NCI-H345 treated with DMSO at 0.1 percent for 48 hours (cell line): ENCODE data around the gene KMT2B.
"Not testable (repeated sequence)": the region's sequence is repeated elsewhere in the genome, so short reads cannot be mapped to it uniquely, and the experiment has no call there.

Experiments
- DNase-seq: peaks from one replicate; lab custom pipeline; 2025; ENCODE audit not compliant: unreplicated experiment; lab: John Stamatoyannopoulos, UW

KMT2B gene

DNA sequence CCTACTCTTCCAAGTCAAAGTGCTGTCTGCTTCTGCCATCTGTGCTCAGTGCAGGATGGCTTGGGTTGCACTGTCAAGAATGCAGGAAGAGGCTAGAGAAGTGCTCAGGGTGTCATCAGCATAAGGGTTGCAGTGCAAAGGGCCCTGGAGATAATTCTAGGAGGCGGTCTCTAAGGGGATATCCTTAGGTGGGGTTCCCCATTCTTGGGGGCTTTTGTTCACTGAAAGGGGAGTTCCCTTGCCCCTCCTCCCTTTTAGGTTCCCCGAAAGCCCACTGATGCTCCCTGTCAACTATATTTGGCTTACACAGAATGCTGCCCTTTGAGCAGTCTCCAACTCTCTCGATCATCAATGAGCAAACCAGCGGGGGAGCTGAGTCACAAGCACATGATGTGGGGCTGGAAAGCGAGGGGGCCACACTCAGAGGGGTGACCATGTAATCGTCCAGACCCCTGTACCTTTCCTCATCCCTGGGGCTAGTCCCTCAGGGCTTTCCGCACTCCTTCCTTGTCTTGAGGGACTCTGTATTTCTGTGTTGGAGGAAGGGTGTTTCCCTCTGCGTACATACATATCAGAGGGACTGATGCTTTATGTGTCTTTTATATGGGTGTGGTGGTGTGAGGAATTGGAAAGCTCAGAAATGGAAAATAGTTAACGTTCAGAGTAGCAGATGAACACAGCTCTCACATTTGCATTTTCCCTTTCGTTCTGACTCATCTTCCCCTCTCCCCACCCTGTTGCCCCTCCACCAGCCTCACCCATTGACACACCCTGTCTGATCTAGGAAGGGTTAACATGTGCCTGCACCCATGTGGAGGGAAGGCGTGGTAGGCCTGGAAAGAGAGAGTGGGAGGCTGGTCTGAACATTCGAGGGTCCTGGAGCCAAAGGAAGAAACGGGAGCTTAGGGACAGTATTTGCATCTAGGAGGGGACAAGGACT lies 6.7 kb upstream of the KMT2B start:
- DNase-seq = no peak

DNA sequence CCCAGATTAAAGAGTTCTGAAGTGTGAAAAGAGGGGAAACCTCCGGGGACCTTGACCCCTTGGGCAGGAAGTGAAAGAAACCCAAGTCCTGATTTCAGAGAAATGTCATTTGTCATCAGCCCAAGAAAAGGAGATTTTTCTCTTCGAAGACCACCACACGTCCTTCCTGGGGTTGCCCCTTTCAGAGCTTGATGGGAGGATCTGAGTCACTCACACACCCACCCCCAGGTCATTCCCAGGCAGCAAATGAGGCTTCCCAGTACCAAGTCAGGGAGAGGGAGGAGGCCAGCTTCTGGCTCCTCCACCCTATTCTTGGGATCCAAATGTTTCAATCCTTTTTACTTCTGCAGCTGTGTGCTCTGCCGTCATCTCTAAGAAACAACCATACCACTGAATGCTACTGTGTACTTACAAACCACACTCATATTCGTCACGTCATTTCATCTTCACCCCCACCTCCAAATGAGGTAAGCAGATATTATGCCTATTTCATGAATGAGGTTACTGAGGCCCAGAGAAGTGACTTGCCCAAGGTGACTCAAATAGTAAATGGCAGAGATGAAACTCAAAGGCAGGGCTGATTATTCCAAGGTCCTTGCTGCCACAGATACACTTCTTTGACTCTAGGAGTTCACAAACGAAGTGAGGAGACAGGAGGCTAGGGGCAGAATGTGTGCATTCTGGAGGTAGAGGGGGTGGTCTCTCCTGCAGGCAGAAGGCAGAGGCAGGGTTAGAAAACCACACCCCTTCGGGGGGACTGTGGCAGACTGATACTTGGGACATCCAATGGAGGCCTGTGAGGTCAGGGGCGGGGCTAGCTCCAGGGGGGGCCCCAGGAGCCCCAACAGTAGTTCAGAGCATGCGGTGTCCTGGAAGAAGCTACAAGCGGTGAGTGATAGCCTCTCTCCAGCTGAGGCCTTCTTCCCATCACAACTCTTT lies 5.0 kb upstream of the KMT2B start:
- no peak for DNase-seq

DNA sequence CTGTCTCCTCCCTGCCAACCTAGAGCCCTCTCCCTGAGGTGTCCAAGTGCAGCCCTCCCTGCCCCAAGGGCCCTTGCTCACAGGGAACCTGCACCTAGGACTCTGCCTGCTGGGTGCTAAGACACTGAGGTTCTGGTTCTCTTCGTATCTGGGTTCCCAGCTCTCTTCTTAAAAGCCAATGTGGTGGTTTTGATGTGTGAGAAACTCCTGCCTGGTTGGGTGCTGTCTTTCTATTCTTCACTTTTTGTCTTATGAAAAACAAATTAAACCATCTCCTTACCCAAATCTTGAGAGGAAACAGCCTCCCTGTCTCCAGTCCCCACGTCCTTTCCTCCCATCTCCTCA lies 4.3 kb upstream of the KMT2B start:
- DNase-seq = no peak

DNA sequence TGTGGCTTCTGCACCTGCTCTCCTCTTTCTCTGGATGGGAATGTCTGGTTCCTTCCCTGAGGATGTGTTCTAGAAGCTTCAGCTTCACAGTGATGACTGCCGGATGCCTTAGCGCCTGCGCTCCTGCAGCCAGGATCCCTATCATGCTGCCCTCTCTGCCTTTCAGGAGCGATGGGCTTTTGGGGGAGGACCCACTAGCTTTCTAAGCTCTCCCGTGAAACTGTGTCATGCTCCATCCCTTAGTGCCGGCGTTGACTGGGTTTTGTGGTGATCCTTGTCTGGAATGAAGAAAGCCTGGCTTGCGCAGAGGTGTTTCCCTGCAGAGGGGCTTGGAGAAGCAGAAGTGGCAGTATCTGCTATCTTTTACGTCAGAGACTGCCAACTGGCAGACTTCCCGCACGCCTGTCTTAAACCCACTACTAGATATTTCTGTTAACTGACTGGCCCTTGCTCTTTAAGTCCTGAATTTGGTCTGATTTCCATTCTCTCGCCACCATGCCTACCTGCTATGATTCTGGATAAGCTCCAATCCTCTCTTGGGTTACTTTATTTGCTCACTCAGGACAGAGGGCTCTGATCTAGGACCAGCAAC lies 3.8 kb upstream of the KMT2B start:
- DNase-seq = no peak

DNA sequence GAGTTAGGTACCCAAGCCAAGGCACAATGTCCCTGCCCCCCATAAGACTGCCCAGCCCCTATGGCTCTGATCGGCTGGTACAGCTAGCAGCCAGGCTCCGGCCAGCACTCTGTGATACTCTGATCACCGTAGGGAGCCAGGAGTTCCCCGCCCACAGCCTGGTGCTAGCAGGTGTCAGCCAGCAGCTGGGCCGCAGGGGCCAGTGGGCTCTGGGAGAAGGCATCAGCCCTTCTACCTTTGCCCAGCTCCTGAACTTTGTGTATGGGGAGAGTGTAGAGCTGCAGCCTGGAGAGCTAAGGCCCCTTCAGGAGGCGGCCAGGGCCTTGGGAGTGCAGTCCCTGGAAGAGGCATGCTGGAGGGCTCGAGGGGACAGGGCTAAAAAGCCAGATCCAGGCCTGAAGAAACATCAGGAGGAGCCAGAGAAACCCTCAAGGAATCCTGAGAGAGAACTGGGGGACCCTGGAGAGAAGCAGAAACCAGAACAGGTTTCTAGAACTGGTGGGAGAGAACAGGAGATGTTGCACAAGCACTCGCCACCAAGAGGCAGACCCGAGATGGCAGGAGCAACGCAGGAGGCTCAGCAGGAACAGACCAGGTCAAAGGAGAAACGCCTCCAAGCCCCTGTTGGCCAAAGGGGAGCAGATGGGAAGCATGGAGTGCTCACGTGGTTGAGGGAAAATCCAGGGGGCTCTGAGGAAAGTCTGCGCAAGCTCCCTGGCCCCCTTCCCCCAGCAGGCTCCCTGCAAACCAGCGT lies 3.0 kb upstream of the KMT2B start:
- DNase-seq = no peak

DNA sequence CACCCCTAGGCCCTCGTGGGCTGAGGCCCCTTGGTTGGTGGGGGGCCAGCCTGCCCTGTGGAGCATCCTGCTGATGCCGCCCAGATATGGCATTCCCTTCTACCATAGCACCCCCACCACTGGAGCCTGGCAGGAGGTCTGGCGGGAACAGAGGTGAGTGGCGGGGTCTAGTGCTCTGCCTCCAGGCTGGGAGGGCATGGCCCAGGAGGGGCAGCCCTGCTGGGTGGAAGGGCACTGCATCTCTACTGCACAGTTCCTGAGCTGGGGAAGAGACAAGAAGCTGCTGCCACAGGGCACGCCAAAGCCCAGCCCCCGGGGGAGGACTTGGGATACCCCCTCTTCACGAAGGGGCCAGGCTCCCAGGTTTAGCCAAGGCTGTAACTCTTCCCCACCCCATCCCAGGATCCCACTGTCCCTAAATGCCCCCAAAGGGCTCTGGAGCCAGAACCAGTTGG lies 2.4 kb upstream of the KMT2B start:
- no peak for DNase-seq

DNA sequence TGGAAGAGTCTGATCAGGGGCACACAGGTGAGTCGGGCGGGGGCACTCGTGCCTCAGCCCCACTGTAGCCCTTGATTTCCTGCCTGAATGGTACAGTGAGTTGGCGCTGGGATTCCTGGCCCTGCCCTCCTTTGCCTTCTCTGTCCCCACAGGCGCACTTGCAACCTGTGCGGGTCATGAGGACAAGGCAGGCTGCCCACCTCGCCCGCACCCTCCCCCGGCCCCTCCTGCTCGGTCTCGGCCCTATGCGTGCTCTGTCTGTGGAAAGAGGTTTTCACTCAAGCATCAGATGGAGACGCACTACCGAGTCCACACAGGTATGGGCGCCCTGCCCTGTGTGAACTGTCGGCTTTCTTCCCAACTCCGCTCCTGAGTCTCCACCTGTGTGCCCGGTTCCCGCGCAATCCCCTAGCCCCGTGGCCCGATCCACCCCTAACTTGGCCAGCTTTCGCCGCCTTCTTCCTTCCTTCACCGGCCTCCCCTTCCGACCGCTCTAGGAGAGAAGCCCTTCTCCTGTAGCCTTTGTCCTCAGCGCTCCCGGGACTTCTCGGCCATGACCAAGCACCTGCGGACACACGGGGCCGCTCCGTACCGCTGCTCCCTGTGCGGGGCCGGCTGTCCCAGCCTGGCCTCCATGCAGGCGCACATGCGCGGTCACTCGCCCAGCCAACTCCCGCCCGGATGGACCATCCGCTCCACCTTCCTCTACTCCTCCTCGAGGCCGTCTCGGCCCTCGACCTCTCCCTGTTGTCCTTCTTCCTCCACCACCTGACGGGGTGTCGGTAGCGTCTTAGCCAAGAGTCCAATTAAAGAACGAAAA lies 1.6 kb upstream of the KMT2B start:
- DNase-seq = no peak

DNA sequence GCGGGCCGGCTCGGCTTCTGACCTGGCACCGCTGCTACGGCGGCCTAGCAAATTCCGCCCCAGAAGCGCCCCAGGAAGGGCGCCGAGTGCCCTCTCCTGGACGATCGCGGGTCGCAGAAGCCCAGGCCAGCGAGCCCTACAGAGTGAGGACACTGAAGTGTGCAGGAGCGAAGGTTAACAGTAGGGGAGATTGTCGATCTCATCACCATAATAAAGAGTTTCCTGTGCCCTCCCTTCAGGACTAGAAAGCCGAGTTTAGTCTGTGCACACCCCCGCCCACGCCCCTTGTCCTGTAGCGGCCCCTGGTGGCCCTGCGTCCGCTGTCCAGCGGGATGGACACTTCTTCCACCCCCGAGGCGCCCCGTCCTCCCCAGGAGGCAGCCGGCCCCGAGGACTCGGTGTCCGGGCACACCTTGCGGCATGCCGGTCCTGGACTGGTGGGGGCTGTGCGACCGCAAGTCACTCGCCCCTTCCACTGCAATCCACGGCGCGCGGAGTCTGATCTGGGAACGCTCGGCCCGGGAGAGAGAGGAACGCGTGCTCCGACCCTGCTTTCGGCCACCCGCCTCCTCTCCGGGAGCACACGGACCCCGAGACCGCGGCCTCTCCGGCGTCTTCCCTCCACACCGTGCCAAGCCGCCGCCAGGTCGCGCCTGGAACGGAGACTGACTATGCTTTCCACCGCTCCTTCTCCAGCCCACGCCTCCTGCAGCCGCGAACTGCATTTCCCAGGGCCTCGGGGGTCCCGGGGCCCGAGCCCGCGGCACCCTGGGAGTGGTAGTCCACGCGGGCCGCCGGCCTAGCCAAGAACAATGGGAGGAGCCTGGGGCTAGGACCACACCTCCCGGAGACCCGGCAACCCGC lies 770 bp upstream of the KMT2B start:
- peak; percentile 89 for DNase-seq

DNA sequence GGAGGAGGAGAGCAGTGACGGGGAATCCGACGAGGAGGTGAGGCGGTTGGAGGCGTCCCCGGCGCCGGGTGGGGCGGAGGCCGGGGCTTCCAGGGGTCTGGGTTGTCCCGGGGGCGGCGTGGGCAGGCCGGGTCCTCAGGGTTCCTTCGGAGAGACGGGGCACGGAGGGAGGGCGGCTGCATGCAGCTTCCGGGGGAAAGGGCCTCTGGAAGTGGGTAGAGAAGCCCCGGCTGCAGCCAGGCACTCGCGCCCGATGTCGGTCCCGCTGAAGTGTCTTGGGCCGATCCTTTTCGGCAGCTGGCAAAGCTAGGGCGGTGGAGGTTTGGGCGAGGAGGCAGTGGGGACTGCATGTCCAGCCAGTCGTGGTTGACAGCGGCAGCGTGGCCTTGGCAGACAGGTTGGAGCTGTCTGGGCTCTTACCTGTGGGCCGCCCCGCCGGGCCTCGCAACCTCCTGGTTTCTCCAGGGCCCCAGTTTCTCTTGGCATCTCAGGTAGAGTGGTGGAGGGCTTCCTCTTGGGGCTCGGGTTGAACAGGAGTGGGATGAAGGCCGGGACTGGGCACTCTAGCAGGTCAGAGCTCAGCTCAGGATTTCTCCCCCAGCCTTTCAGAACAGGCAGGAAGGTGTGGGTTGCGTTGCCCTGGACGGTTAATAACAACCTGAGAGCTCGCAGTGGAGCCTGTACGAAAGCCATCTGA lies 690 bp downstream of the KMT2B start:
- DNase-seq = no peak

DNA sequence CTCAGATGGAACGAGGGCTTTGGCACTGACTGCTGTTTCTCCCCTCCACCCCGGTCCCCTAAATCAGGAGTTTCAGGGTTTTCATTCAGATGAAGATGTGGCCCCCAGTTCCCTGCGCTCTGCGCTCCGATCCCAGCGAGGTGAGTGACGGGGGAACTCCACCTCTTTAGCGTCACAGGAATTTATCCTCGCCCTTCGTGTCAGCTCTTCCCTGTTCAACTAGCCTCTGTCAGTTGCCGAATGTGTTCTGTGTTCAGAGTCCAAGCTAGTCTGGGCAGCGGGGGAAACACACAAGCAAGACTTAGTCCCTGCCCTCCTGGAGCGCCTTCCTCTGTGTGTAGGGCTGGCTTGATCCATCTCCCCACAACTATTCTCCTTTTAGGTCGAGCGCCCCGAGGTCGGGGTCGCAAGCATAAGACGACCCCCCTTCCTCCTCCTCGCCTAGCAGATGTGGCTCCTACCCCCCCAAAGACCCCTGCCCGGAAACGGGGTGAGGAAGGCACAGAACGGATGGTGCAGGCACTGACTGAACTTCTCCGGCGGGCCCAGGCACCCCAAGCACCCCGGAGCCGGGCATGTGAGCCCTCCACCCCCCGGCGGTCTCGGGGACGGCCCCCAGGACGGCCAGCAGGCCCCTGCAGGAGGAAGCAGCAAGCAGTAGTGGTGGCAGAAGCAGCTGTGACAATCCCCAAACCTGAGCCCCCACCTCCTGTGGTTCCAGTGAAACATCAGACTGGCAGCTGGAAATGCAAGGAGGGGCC lies 1.8 kb downstream of the KMT2B start:
- no peak for DNase-seq

DNA sequence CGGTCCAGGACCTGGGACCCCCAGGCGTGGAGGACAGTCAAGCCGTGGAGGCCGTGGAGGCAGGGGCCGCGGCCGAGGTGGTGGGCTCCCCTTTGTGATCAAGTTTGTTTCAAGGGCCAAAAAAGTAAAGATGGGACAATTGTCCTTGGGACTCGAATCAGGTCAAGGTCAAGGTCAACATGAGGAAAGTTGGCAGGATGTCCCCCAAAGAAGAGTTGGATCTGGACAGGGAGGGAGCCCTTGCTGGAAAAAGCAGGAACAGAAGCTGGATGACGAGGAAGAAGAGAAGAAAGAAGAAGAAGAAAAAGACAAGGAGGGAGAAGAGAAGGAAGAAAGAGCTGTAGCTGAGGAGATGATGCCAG lies 2.3 kb downstream of the KMT2B start:
- no peak for DNase-seq

DNA sequence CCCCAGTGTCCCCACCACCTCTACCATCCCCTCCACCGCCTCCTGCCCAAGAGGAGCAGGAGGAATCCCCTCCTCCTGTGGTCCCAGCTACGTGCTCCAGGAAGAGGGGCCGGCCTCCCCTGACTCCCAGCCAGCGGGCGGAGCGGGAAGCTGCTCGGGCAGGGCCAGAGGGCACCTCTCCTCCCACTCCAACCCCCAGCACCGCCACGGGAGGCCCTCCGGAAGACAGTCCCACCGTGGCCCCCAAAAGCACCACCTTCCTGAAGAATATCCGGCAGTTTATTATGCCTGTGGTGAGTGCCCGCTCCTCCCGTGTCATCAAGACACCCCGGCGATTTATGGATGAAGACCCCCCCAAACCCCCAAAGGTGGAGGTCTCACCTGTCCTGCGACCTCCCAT lies 2.8 kb downstream of the KMT2B start:
- no peak for DNase-seq

DNA sequence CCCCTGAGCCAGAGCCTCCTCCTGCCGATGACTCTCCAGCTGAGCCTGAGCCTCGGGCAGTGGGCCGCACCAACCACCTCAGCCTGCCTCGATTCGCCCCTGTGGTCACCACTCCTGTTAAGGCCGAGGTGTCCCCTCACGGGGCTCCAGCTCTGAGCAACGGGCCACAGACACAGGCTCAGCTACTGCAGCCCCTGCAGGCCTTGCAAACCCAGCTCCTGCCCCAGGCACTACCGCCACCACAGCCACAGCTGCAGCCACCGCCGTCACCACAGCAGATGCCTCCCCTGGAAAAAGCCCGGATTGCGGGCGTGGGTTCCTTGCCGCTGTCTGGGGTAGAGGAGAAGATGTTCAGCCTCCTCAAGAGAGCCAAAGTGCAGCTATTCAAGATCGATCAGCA lies 3.6 kb downstream of the KMT2B start:
- DNase-seq = no peak

DNA sequence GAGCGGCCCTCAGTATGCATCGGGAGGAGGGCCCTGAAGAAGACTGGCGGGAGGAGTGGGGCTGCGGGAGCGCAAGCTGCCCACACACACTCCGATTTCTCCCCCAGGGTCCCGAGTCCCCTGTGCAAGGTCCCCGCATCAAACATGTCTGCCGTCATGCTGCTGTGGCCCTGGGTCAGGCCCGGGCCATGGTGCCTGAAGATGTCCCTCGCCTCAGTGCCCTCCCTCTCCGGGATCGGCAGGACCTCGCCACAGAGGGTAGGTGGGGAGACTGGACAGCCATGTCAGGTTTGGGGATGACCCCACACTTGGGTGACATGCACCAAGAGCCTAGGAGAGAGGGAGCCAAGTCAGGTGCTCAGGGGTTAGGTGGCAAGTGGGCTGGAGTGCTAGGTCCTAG lies 4.7 kb downstream of the KMT2B start:
- DNase-seq = no peak

DNA sequence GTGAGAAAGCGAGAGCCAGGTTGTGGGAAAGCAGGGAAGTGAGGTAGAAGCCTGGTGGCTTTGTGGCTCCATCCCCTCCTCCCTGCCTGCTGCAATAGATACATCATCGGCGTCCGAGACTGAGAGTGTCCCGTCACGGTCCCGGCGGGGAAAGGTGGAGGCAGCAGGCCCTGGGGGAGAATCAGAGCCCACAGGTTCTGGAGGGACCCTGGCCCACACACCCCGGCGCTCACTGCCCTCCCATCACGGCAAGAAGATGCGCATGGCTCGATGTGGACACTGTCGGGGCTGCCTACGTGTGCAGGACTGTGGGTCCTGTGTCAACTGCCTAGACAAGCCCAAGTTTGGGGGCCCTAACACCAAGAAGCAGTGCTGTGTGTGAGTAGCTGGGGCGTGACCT lies 5.1 kb downstream of the KMT2B start:
- DNase-seq = no peak

DNA sequence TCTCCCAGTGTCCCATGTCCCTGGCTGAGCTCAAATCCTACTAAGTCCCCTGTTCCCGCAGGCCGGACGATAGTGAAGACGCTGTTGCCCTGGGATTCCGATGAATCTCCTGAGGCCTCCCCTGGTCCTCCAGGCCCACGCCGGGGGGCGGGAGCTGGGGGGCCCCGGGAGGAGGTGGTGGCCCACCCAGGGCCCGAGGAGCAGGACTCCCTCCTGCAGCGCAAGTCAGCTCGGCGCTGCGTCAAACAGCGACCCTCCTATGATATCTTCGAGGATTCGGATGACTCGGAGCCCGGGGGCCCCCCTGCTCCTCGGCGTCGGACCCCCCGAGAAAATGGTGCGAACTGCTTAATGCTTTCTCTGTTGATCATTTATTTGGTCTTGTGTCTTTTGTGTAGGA lies 5.9 kb downstream of the KMT2B start:
- no peak for DNase-seq

DNA sequence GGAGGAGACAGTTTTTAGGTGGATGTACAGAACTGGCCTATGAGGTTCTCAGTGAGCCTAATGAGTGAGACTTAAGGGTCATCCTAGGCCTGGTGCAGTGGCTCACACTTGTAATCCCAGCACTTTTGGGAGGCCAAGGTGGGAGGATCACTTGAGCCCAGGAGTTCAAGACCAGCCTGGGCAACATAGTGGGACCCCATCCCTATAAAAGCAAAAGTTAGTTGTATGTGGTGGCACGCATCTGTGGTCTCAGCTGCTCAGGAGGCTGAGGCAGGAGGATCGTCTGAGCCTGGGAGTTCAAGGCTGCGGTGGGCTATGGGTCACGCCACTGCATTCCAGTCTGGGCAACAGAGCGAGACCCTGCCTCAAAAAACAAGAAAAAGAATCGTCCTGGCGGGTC lies 6.3 kb downstream of the KMT2B start:
- DNase-seq = not testable (repeated sequence)

DNA sequence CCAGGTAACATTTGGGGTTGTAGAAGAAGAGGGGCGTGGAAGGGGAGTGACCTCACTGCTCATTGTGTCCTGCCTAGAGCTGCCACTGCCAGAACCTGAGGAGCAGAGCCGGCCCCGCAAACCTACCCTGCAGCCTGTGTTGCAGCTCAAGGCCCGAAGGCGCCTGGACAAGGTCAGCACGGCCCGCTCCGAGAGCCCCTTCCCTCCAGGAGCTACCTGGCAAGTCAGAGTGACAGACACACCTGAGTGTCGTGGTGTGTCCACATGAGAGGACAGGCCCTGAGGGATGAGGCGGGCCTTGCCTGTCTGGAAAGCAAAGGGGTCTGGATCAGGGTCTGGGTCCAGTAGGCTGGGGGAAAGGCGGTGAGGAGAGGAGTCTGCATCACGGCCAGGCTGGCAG lies 6.8 kb downstream of the KMT2B start:
- no peak for DNase-seq
